ENCODE measurements around the gene CA5A.
"Not testable (repeated sequence)": the region's sequence is repeated elsewhere in the genome, so short reads cannot be mapped to it uniquely, and the experiment has no call there.

Gene CA5A

GRCh38 chr16:87936375-87937230 lies at the start of gene CA5A:
Gene CA5A (minus strand): TSS chr16:87936529. CDS start chr16:87936450, 79 bp downstream.
- DNase-seq: no peak

DNA sequence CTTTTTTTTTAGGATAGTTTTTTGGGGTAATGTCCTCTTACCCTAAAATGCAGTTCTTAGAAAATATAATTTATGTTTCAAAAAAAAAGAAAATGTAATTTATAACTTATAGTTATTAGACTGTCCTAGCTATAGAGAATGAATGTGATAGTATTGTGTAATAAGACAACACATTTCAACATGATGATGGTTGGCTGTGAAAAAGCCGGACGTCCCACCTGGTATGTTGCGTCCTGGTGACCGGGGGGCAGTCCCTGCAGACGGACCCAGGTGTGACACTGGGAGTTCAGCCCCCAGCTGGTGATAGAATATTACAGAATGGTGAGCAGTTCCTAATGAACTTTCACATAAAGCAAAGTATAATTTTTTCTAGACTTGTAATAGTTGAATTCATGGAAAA lies 49.2 kb upstream of the CA5A start:
- DNase-seq: not testable (repeated sequence)

DNA sequence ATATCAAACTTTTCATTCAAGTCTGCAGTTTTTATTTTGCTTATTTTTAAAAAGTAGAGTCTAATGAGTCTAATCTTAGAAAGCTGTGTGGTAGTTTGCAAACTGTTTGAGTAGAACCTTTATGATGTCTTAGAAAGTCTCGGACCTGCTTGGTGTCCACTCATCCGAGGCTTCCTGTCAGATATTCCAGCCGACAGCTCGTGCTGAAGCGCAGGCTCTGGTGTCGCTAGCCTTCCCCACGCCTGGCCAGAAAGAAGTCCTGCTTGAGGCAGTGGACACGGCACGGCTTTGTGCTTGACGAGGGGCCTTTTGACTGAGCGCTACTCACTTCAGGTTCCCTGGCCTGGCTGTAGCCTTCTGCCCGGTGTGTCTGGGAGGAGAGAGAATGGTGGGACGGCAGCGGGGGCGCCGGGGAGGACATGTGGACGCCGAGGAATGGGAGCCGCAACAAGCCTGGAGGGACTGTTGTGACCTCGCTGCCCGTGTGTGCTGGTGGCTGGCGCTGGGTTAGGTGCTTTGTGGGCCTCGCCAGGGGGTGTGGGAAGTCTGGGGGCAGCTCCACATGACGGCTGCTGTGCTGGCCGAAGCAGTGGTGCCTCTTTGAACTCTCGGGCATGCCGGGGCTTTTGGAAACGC lies 48.4 kb upstream of the CA5A start:
- DNase-seq: no peak

GRCh38 chr16:87984180-87984579 lies 47.9 kb upstream of the CA5A start:
- DNase-seq: not testable (repeated sequence)

- DNase-seq: peak; percentile 42
Measured at GRCh38 chr16:87983737-87984097, 47.4 kb upstream of the CA5A start.

- not testable (repeated sequence) for DNase-seq
Measured at GRCh38 chr16:87983072-87983736, 46.9 kb upstream of the CA5A start.

GRCh38 chr16:87982581-87983041 lies 46.3 kb upstream of the CA5A start:
- DNase-seq: no peak

DNA sequence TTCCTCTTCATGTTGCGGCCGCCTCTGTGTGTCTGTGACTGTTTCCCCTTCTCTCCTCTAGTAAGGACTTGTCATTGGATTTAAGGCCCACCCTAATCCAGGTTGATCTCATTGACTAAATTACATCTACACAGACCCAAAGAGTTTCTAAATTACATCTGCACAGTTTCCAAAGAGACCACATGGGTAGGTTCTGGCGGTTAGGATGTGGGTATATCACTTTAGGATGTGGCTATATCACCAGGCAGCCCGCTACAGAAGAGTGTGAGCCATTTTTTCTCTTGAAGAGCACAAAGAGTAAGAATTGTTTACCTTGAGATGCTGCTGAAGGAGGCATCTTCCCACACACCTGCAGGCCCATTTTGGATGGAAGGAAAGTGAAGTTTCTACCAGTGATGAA lies 45.0 kb upstream of the CA5A start:
- not testable (repeated sequence) for DNase-seq

GRCh38 chr16:87979911-87980630 lies 43.7 kb upstream of the CA5A start:
- not testable (repeated sequence) for DNase-seq

- DNase-seq: no peak
Measured at GRCh38 chr16:87979352-87979751, 43.0 kb upstream of the CA5A start.

DNA sequence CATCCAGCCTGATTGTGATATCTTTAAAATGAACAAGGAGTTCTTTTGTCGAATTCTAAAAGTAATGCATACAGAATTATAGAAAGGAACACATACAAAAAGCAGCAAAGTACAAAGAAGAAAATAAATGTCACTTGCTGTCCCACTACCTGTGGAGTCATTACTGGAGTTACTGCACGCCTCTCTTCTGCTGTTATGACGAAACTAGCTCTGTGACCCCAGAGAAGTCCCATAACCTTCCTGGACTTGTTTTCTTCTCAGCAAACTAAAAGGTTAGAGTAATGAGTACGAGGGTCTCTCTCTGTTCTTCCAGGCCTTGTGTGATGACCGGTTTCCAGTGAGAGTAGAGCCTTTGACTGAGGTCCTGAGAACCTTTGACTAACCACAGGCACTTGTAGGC lies 41.8 kb upstream of the CA5A start:
- DNase-seq: no peak

- peak; percentile 72 for DNase-seq
Measured at GRCh38 chr16:87976665-87977064, 40.3 kb upstream of the CA5A start.

DNA sequence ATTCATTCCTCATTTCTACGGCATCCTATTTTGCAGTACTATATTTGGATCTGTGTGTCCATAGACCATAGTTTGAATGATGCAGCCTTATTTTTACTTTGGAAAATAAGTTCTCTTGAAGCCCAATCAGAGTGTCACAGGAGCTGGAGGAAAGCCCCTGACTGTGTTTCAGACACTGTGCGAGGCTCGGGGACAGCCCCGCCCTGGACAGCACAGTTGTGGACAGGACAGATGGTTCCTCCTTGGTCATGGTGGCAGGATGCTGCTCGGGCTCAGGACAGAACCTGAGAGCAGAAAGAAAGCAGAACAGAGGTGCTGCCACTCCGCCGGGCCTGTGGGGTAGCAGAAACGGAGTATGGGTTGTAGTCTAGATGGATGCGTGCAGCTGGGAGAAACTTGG lies 37.8 kb upstream of the CA5A start:
- DNase-seq: no peak

- no peak for DNase-seq
Measured at GRCh38 chr16:87973717-87974116, 37.4 kb upstream of the CA5A start.

DNA sequence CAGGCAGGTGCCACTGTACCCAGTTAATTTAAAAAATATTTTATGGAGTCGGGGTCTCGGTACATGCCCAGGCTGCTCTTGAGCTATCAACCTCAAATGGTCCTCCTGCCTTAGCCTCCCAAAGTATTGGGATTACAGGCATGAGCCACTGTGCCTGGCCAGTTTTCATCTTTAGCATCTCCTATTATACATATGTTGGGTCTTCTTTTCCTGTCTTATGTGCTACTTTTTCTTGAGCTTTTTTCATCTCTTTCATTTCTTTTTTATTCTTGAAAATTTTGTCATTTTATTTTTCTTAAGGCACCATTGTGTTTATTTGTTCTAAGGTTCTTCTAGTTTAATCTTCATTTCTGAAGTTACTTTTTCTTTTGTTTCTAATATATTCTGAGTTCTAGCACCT lies 35.6 kb upstream of the CA5A start:
- no peak for DNase-seq

GRCh38 chr16:87970186-87970585 lies 33.9 kb upstream of the CA5A start:
- peak; percentile 69 for DNase-seq

GRCh38 chr16:87968541-87968940 lies 32.2 kb upstream of the CA5A start:
- DNase-seq: peak; percentile 73

GRCh38 chr16:87966685-87967185 lies 30.4 kb upstream of the CA5A start:
- no peak for DNase-seq

DNA sequence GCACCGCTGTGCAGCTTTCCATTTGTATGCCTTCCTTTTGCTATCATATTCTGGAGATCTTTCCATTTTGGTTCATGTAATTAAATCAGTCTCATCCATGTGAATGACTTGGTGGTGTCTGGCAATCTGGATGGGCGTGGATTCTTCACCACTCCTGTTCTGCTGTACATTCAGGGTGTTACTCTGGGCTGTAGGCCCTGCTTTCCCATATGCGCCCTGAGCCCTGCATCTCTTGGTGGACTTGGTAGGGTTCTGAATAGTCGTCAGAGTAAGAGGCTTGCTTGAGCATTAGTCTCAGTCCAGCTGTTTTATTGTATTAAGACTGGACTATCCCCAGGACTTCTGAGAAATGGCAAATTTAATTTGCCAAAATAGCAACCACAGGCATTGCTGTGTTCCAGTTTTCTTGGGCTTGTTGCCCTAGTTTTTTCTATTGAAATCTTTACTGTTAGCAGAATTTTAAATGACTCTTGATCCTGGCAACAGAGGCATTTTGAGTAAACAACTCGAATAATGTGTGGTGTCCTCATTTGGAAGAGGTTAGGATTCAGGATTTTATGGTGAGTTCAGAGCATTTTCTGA lies 29.8 kb upstream of the CA5A start:
- DNase-seq: peak; percentile 17

GRCh38 chr16:87965417-87965816 lies 29.1 kb upstream of the CA5A start:
- no peak for DNase-seq

DNA sequence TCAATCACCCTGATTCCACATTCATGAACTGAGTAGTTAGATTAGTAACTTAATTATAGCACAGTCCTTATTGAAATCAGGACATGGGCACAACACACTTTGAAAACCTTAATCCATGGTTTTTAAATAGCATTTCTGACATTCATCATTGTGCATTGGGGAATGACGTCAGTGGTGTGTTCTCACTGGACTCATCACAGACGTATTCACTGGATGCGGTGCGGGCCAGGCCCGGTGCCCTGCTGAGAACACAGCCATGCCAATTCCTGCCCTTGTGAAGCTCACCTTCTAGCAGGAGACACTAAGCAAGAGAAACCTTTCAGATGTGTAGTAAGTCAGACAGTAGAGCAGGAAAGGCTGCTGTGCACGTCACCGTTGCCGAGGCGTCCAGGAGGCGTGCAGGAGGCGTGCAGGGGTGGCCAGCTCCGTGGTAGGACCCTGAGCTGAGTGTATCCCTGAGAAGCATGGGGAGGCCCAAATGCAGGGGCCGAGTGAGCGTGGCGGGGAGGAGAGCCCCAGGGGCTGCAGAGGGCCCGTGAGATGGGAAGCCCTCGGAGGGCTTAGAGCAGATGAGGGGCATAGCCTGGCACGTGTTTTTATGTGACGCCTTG lies 27.8 kb upstream of the CA5A start:
- DNase-seq: peak; percentile 49

DNA sequence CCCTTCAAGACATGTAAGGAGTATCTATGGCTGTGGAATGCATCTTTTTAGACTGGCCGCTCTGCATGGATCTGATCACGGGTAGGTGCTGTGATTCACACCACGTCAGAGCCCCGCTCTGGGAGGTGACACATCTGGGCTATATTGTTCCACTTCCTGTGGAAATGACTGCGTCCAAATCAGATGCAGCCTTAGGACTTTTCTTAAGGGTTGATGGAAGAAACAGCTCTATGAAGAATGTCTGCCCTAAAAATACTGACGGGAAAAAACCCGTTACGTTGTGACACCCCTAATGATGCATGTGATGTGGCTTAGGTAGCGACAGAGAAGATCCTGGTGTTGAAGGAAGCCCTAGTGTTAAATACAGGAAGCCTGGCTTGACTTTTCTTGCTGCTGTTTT lies 27.1 kb upstream of the CA5A start:
- DNase-seq: peak; percentile 91

Data from fibroblast of skin of right quadriceps (primary cell).